Activated CD4-positive, alpha-beta T cell treated with anti-CD3 and anti-CD28 coated beads, Interleukin-2, Interleukin-6, amounts not matched to agents 100 ng/mL and 50 ng/mL, durations not matched to agents 16 hours and 8 hours (primary cell): ENCODE results near the gene TIAM2.
"Not testable (repeated sequence)": the region's sequence is repeated elsewhere in the genome, so short reads cannot be mapped to it uniquely, and the experiment has no call there.

Experiments
- DNase-seq: peaks from one replicate; pipeline ENCODE4 v3.0.0-alpha.2; 2020

The TIAM2 gene

DNA sequence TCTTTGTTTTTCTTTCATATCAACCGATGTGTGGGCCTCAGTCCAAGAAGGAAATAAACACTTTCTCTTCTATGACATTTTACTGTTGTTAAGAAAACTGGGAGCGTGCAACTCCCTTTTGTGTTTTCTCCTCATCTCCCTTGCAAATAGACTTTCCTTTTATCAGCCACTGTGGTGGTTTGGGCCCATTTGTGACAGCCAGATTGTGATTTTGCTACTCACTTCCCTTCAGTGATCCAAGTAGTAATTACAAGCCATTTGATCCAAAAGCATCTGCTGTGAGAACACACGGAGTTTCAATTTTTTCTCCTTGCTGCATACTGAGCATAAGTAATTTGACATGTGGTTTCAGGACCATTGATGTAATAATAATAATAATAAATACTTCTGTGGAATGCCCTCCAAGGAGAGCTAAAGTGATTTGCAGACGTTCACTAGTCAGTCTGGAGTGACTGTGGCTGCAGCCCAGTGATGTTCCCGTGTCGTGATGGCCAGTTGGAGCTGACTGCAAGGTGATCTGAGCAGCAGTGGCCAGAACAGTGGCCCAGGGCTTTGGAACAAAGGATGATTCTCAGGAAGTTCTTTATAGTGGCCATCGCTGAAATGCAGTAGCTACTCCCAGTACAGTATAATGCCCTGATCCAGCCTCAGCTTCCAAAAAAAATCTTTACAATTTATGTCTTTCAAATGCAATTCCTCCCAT lies 176.8 kb downstream of the TIAM2 start:
- no peak for DNase-seq

DNA sequence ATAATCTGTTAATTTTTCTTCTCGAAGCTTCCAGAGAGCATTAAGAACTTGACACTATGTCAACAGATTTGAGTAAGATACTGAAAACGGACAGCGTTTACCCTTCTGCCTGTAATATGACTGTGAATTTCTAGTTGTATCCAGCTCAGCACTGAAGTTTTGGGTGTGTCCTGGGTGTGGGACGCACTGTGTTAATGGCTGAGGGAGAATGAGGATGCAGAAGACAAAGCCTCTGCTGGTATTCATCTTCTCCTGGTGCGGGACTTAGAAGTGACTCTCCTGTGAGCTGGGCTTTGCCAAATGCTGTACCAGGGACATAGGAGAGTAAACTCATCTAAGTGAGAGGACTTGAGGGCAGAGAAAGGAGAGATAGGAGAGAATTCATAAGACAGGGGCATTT lies 178.4 kb downstream of the TIAM2 start:
- no peak for DNase-seq

DNA sequence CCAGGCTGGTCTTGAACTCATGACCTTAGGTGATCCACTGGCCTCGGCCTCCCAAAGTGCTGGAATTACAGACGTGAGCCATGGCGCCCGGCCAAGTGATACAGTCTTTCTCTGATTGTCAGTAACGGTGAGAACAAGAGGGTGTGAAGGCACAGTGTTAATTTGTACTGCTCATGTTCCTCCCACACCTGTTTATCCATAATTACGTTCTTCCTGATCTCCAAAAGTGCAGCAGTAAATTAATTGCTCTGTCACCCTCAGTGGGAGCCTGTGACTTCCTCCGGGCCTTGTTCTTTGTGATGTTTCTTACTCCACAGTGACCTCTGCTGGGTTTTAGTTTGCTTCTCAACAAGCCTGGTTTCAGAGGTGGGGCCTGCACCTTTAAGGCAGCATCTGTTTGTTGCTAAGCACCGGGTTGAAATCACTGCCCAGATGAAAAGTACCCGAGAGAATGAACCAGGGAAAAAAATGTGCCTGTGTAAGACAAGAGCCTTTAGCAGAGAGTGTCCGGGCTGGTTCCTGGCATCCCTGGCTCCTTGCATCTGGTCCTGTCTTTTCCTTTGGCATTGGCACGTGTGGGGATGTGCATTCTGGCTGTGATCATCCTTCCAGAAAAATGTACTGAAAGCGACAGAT lies 179.6 kb downstream of the TIAM2 start:
- peak; percentile 90 for DNase-seq

DNA sequence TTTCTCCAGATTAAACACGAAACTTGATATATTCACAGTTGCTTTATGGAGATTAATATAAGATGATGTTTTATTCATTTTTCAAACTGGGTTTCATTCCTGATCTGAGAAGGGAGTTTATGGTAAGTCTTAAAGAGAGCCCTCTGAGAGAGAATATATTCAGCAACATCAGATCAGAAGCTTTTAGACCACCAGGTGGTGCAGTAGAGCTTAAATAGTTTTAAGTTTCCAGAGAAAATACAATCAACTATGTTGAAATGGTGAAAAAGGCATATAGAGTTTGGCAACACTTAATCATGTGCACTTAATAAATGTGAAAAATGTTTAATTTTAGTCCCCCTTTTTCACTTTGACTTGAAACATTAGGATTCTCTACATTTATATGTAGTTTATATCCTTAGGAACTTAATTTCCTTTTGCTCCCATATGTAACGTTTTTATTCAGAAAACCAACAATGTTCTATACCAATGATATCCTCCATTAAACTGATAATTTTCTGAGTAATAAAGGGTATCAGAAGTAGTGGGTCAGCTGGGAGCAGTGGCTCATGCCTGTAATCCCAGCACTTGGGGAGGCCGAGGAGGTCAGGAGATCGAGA lies 182.3 kb downstream of the TIAM2 start:
- peak; percentile 72 for DNase-seq

DNA sequence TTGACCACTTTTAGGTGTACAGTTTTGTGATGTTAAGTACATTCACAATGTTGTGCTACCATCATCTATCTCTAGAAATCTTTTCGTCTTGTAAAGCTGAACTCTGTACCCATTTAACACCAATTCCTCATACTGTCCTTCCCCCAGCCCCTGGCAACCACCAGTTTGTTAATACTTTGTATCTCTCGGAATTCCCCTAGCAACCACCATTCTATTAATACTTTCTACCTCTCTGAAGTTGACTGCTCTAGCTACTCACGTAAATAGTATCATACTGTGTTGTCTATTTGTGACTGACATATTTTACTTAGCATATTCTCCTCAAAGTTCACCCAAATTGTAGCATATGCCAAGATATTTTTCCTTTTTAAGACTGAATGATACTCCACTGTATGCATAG lies 186.4 kb downstream of the TIAM2 start:
- DNase-seq = no peak

DNA sequence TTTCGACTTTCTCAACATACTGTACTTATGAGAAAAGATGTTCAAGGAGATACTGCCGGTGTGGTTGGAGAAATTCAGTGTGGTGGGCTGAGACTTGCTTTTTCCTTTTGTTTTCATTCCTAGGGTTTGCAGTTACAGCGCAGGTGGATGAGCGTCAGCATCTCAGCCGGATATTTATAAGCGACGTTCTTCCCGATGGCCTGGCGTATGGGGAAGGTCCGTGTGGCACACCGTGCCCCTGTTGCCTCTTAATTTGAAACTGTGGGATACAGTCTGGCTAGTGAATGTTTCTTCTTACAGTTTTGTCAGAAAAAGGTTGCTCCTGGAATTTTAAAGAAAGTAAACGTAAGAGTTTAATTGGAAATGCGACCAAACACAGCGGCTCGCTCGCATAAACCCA lies 187.0 kb downstream of the TIAM2 start:
- DNase-seq = no peak

DNA sequence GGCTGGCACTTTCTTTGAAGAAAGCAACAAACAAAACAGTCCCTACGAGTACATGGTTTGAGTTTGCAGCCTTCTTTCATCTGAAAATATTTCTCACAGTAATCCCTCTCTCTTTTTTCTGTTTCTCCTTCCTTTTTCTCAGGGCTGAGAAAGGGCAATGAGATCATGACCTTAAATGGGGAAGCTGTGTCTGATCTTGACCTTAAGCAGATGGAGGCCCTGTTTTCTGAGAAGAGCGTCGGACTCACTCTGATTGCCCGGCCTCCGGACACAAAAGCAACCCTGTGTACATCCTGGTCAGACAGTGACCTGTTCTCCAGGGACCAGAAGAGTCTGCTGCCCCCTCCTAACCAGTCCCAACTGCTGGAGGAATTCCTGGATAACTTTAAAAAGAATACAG lies 188.0 kb downstream of the TIAM2 start:
- no peak for DNase-seq

DNA sequence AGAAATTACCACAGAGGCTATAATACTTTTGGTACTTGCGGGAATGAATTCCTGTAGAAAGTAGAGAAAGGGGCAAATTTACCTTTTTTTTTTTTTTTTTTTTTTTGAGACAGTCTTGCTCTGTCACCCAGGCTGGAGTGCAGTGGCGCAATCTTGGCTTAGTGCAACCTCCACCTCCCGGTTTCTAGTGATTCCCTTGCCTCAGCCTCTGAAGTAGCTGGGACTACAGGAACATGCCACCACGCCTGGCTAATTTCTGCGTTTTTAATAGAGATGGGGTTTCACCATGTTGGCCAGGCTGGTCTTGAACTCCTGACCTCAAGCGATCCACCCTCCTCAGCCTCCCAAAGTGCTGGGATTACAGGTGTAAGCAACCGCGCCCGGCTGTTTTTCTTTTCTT lies 189.9 kb downstream of the TIAM2 start:
- DNase-seq = not testable (repeated sequence)

DNA sequence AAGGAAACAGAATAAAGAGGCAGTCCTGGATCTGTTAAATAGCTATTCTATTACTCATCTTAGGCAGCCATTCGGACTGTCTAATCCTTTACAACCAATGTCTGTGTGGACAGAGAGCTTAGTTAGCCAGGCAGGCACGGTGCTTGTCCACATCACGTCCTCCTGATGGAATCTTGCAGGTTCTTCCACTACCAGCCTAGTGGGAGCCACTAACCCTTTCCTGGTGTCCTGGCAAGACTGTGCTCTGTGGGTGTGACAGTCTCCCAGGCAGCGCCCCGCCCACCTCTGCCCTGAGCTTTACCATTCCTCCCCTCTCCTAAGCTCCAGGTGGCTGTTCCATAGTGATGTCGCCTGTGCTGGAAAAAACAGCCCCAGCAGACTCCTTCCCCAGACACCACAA lies 190.4 kb downstream of the TIAM2 start:
- no peak for DNase-seq

DNA sequence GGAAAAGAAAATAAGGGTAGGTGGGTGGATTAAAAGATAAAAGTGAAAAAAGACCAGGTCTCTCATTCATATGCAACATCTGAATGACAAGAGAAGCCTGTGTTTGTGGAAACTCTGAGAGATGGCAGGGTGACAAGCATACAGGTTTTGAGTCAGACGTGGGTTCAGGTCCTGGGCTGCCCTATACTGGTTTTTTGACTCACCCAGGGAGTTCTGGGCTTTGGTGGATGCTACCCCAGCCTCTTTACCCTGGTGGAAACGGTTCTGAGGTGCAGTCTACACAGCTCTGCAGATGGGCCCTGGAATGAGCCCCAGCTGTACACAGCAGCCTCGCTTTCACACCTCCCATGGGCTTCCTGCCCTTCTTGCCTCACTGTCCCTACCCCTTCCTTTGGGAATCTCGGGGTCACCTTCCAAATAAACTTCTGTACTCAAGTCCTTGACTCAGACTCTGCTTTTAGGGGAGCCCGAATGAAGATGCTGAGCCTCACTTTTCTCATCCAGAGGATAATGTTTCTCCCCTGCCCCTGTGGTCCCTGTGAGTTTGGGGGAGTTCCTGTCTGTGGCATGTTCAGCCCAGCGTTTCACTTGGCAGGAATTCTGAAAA lies 191.0 kb downstream of the TIAM2 start:
- peak; percentile 89 for DNase-seq

DNA sequence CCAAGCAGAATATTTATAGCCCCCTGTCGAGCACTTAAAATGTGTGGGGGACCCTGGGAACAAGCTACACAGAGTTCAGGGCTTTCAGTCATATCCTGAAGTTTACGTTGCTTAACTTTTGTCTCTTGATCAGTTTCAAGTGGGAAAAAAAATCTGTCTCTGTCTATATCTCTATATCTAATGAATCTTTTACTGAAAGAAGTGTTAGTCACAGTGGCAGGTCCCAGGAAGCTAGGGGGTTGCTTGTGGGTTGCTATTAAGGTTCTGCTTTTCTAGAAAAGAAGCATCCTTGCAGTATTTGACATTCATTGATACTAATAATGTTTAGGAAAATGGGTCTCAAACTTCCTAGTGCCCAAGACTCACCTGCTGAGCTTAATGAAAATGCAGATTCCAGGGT lies 192.0 kb downstream of the TIAM2 start:
- DNase-seq = peak; percentile 43

DNA sequence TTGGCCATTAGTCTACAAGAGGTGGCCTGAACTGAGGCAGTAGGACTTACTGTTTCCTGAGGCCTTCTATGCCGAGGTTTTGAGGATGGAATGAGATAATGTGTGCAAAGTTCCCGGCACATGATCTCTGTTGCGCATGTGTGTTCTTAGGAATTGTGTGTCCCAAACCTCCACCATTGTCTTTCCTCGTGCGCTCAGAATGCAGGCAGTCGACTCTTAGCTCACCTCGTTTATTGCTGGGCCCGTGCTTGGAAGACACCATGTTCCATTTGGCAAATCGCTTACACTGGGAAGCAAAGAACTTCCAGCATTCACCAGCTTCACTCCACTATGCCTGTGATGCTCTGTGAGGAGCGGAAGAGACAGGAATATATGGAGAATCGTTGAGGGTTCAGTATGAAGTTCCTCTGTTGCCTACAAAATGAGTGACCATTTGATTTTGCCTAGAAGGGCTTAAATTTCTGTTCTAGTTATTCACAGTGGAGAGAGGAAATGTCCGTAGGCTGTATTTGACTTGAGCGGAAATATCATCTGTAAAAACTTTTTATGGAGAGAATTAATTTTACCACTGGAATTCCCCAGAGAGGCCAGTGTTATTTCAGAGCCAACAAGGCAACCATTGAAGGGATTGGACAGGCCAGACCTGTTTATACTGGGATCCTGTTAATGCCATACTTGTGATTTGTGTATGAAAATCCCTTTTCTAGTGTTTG lies 193.0 kb downstream of the TIAM2 start:
- no peak for DNase-seq

DNA sequence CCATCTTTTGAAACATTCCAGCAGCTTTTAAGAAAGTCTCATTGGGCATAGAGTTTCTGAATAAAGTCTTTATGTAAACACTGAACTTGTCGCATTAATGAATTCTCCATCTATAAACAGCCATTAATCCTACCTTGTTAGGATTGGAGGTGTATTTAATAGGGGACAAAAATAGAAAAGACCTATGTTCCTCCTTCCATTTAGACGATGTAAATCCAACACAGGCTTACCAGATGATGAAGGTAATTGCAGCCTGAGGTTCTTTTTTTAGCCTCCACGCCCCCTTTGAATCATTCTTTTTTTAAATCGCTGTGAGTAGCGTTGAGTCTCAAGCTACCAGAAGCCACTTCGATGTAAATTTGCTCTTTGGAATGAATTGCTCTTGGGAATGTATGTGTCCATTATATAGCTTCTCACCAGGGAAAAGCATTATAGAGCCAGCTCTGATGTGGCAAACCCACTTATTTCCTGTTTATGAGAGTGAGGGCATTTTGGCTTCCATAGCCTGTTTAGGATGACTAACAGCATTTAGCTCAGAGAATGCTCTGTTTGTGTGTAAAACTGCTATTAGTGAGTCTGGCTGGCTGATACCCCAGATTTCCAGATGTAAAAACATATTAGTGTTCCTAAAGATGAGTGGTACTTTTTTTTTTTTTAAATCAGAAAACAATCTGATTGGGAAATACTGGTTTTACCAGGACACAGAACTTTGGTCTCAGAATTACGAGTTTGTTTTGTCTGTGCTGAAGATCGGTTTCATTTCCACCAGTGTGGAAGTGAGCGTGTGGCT lies 193.8 kb downstream of the TIAM2 start:
- peak; percentile 56 for DNase-seq

DNA sequence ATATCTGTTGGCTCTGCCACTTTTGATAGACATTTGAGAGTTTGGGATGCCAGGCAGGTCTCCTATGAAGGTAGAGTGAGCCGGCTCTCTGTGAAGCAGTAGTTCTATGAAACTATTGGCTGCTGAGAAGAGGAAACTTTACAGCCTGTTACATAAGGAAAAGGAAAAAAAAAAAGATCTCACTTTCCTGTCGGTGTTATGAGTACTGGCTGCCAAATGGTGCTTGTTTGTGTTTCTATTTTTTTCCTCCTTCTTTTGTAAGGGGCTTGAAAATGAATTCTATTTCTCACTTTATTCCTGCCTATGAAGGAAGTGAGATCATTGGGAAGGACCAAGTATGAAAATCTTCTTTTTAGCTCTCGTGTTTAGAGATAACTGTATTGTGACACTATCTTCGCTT lies 195.6 kb downstream of the TIAM2 start:
- DNase-seq = no peak

DNA sequence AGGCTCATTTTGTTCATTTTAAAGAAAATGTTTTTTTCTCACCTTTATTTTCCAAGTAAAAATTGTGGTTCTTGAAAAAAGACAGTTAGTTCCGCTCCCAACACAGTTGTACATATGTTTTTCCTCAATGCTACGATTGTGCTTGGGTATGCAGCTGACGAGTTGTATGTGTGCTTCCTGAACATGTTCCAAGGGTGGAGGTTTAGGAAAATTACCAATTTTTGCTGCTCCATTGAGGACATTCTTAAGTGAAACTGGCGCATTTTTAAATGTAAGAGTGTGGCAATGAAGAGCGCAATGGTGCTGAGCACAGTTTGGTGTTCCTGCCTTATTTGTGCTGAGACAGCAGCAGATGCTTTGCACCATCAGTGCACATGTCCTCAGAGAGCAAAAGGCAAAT lies 198.4 kb downstream of the TIAM2 start:
- DNase-seq = no peak

DNA sequence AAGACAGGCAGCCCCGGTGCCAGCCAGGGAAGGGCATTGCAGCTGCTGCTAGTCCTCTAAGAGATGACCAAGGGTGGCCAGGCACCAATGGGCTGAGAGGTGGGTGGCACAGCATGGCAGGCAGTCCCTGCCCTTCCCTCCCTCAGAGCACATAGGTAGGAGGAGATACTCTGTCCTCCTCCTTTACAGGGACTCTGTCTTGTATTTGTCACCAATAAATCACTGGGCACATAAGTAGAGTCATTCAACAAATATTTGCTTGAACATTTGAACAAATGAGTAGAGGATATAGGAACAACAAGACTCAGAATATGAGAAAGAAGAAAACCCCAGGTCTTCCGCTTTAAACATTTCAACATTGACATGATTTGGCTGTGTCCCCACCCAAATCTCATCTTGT lies 199.3 kb downstream of the TIAM2 start:
- DNase-seq = no peak

DNA sequence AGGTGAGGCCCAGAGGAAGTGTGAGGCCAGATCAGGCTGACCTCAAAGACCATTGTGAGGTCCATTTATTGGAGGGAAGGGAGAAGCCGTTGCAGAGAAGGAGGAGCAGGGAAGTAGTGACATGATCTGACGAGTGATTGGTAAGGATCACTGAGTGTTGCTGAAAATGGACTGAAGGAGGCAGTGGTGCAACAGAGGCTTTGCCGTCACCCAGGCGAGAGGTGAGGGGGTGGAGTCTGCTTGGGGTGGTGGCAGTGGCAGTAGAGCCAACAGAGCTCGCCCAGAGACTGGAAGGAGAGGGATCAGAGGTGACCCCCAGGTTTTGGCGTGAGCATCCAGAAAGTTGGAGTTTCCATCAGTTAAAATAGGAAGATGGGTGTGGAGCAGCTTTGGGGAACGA lies 200.8 kb downstream of the TIAM2 start:
- DNase-seq = no peak

DNA sequence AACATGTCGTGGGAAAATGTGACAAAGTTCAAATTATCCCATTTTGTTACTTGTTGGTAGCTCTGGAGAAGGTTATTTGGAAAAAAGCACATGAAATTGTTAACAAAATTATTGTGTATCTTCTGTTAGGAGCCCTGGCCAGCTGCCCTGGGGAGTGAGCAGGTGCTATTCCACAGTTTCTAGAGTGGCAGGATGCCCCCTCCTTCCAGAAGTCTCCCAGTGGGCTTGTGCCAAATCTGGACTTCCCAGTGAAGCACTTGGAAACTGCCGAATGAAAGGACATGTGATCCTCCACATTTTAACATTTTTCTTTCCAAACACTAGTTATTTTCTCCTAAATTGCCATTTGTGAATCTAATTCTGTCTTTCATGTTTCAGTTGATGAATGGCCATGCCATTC lies 201.8 kb downstream of the TIAM2 start:
- no peak for DNase-seq

DNA sequence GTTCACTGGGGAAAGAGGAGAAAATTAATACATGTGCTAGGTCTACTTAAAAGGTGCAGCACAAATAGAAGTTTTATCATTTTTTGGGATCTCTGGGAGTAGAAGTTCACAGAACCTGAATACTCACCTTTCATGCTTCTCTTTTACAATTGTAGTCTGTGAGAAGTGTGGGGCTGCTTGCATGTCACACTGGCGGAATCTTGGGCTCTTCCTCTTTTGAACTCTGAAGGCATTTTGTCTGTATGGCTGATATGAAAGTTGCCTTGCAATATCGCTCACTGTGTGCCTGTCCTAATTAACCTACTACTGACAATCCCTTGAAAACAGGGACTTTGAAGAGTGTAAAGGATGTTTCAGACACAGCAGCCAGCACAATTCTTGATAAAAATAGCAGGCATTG lies 202.8 kb downstream of the TIAM2 start:
- DNase-seq = no peak

DNA sequence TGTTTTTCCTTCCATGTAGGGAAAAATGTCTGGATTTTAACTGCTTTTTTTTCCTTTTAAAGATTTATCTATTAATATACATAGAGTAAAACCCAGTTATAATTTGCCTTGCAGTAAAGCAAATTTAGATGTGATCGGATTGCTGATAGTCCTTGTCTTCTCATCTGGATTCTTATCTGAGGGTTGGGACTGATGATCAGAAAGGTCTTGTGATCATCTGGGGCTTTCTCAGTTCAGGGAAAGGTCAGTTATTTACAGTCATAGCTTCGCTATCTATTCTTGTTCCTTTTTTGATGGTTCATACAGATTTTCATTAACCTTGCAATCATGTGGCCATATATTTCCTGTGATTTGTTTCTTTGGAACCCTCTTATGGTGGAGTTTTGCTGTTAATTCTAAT lies 204.9 kb downstream of the TIAM2 start:
- no peak for DNase-seq

DNA sequence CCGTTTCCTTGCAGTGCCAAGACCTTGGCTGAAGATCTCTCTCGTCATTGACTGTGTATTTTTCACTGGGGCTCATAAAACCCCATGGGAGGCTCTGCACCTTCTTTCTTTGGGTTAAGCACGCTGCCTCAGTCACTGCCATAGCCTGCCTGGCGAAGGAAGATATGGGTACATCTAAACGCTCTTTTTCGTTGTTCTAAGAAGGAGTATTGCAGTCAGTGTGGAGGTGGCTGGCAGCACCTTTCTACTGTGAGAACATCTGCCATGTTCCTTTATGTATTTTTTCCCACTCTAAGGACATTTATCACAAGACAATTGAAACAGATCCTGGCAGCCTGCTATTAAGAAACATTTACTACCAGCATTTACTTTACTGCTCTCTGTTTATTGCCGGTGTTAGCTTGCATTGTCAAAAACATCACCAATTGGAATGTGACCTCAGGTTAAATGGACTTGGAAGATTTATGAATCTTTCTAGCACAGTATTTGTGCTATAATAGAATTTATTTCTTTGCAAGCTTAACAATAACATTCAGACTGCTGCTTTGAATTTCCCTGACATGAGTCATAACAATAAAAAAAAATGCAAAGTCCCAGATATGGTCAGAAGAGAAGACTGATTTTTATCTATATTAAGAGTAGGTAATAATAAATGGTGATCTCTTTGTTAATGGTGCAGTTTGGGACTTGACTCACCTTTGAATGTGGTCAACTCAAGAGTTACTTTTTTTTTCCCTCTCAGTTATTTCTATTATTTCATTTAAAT lies 206.5 kb downstream of the TIAM2 start:
- no peak for DNase-seq

DNA sequence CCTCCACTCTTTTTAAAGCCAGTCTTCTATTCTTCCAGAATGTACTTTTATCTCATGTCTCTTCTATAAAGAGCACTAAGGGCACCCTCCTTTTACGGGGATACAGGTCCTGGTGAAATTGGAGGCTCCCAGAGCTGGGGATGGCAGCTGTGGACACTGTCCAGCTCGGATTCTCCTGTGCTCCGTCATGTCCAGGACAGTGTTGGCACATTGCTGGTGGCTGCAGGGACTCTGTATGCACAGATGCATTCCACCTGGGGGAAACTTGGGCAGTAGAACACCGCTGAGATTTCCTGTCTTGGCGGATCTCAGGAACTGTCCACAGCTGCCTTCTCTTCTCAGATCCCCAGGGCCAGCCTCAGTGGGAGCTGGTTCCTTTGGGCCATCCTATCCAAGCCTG lies 212.1 kb downstream of the TIAM2 start:
- DNase-seq = no peak
